ENCODE results near the gene DENND1A.

Gene DENND1A

GRCh38 chr9:123787416-123787815 is 142.5 kb downstream of the DENND1A start:
- ChIA-PET POLR2A (no interaction called here), CTCF (no interaction called here)
- DNase-seq (ENCODE audit: extremely low spot score), result no peak
- TF ChIP-seq TARDBP (IDR thresholded peaks at IDR 0.05), result no peak
- no peak for TF ChIP-seq NFRKB (IDR thresholded peaks at IDR 0.05)
- TF ChIP-seq FOXM1 (IDR thresholded peaks at IDR 0.05; ENCODE audit: borderline replicate concordance), result no peak
- TF ChIP-seq SUZ12 (IDR thresholded peaks at IDR 0.05), result no peak
- TF ChIP-seq BHLHE40 (IDR thresholded peaks at IDR 0.05; ENCODE audit: borderline replicate concordance), result no peak
- TF ChIP-seq LEF1 (IDR thresholded peaks at IDR 0.05; ENCODE audit: borderline replicate concordance), result no peak
- TF ChIP-seq FOXA1 (IDR thresholded peaks at IDR 0.05), result no peak
- TF ChIP-seq SP1 (IDR thresholded peaks at IDR 0.05), result no peak
- TF ChIP-seq CTBP1 (IDR thresholded peaks at IDR 0.05; ENCODE audit: borderline replicate concordance), result no peak
- no peak for TF ChIP-seq ELF4 (IDR thresholded peaks at IDR 0.05)
- no peak for TF ChIP-seq L3MBTL2 (conservative IDR thresholded peaks at IDR 0.05)
- no peak for TF ChIP-seq FOXK2 (IDR thresholded peaks at IDR 0.05)
- TF ChIP-seq ARNT (IDR thresholded peaks at IDR 0.05), result no peak
- no peak for TF ChIP-seq HDGF (IDR thresholded peaks at IDR 0.05; ENCODE audit: borderline replicate concordance)
- TF ChIP-seq ZNF384 (IDR thresholded peaks at IDR 0.05), result no peak
- no peak for TF ChIP-seq PKNOX1 (IDR thresholded peaks at IDR 0.05)

GRCh38 chr9:123784518-123784917 is 145.4 kb downstream of the DENND1A start:
- TF ChIP-seq ARNT (IDR thresholded peaks at IDR 0.05) (no peak), NFRKB (IDR thresholded peaks at IDR 0.05) (no peak), LEF1 (IDR thresholded peaks at IDR 0.05; ENCODE audit: borderline replicate concordance) (no peak), FOXA1 (IDR thresholded peaks at IDR 0.05) (no peak), BHLHE40 (IDR thresholded peaks at IDR 0.05; ENCODE audit: borderline replicate concordance) (no peak), SP1 (IDR thresholded peaks at IDR 0.05) (no peak), HDGF (IDR thresholded peaks at IDR 0.05; ENCODE audit: borderline replicate concordance) (no peak), FOXK2 (IDR thresholded peaks at IDR 0.05) (no peak), PKNOX1 (IDR thresholded peaks at IDR 0.05) (no peak)
- CTCF ChIA-PET, result no interaction called here
- POLR2A ChIA-PET, result no interaction called here
- DNase-seq (ENCODE audit: extremely low spot score), result no peak

GRCh38 chr9:123778232-123778902 is 151.6 kb downstream of the DENND1A start:
- ChIA-PET POLR2A (no interaction called here), CTCF (no interaction called here)
- no peak for TF ChIP-seq ARNT (IDR thresholded peaks at IDR 0.05)
- TF ChIP-seq TARDBP (IDR thresholded peaks at IDR 0.05), result no peak
- TF ChIP-seq CTBP1 (IDR thresholded peaks at IDR 0.05; ENCODE audit: borderline replicate concordance), result no peak
- TF ChIP-seq BHLHE40 (IDR thresholded peaks at IDR 0.05; ENCODE audit: borderline replicate concordance), result no peak
- TF ChIP-seq SUZ12 (IDR thresholded peaks at IDR 0.05), result no peak
- TF ChIP-seq L3MBTL2 (conservative IDR thresholded peaks at IDR 0.05), result no peak
- no peak for TF ChIP-seq NFRKB (IDR thresholded peaks at IDR 0.05)
- TF ChIP-seq LEF1 (IDR thresholded peaks at IDR 0.05; ENCODE audit: borderline replicate concordance), result no peak
- no peak for TF ChIP-seq FOXA1 (IDR thresholded peaks at IDR 0.05)
- no peak for TF ChIP-seq HDGF (IDR thresholded peaks at IDR 0.05; ENCODE audit: borderline replicate concordance)
- no peak for TF ChIP-seq PKNOX1 (IDR thresholded peaks at IDR 0.05)
- no peak for TF ChIP-seq ZNF384 (IDR thresholded peaks at IDR 0.05)
- DNase-seq (ENCODE audit: extremely low spot score), result no peak

GRCh38 chr9:123776708-123777537 is 153.0 kb downstream of the DENND1A start:
- DNase-seq (ENCODE audit: extremely low spot score), result no peak

GRCh38 chr9:123775289-123776284 is 154.3 kb downstream of the DENND1A start:
- no peak for DNase-seq (ENCODE audit: extremely low spot score)
- ChIA-PET CTCF (no interaction called here), POLR2A (no interaction called here)
- TF ChIP-seq BHLHE40 (IDR thresholded peaks at IDR 0.05; ENCODE audit: borderline replicate concordance) (no peak), ZNF384 (IDR thresholded peaks at IDR 0.05) (no peak), ELF4 (IDR thresholded peaks at IDR 0.05) (no peak), FOXA1 (IDR thresholded peaks at IDR 0.05) (no peak), TARDBP (IDR thresholded peaks at IDR 0.05) (no peak), FOXM1 (IDR thresholded peaks at IDR 0.05; ENCODE audit: borderline replicate concordance) (no peak), LEF1 (IDR thresholded peaks at IDR 0.05; ENCODE audit: borderline replicate concordance) (no peak), CTBP1 (IDR thresholded peaks at IDR 0.05; ENCODE audit: borderline replicate concordance) (no peak), ARNT (IDR thresholded peaks at IDR 0.05) (no peak), L3MBTL2 (conservative IDR thresholded peaks at IDR 0.05) (no peak), HDGF (IDR thresholded peaks at IDR 0.05; ENCODE audit: borderline replicate concordance) (no peak)

More at GRCh38 chr9:123776708-123777537, 153.0 kb downstream of the DENND1A start:
- TF ChIP-seq NFRKB (IDR thresholded peaks at IDR 0.05) (no peak), TARDBP (IDR thresholded peaks at IDR 0.05) (no peak), ARNT (IDR thresholded peaks at IDR 0.05) (no peak), SUZ12 (IDR thresholded peaks at IDR 0.05) (no peak), ZNF384 (IDR thresholded peaks at IDR 0.05) (no peak), LEF1 (IDR thresholded peaks at IDR 0.05; ENCODE audit: borderline replicate concordance) (no peak)
- POLR2A ChIA-PET, result no interaction called here
- CTCF ChIA-PET, result no interaction called here

Measured in HEK293T (cell line).